A549 (cell line): ENCODE results near the gene RPRD1A. TPM values are rescaled to one million over a fixed set of nuclear protein-coding genes. Genes with fewer than 3 reads are reported as not detected.

Source experiments
- ATAC-seq, 2 experiments: fragments of 200-7000 bp in 1 of 2; fragments of >200 bp in 1 of 2; cut with Nextera tagmentation in 1 of 2; cut with Tn5 transposase in 1 of 2; 3 replicates each; pipeline versions ENCODE4 v1.8.0 to v1.9.1; 2018 to 2020; ENCODE audit warnings: mild to moderate bottlenecking in 1 of 2, moderate library complexity in 1 of 2
- CTCF ChIA-PET: fragments of 300-600 bp; sonication (Branson Sonifier 250); formaldehyde crosslinking; extraction: SDS; loops from one replicate; lab custom pipeline; 2021; ENCODE audit warnings: antibody characterized with exemption, inconsistent platforms; lab: Yijun Ruan, JAX
- POLR2A ChIA-PET: fragments of 350-600 bp; formaldehyde crosslinking; extraction: SDS; loops from one replicate; lab custom pipeline; 2021; ENCODE audit warnings: antibody characterized with exemption, inconsistent platforms; lab: Yijun Ruan, JAX
- DNase-seq, 2 experiments: peaks; one replicate each; pipeline versions ENCODE4 v3.0.0 to v3.0.0-alpha.2; 2011 to 2016; ENCODE audit warnings: low read depth in 1 of 2, low spot score in 1 of 2
- FAIRE-seq: peaks from 2 replicates; lab custom pipeline; 2011; peaks lifted over from hg19 to GRCh38; lab: Jason Lieb, UNC
- H3K27ac ChIP-seq, 2 experiments: fragments of >200 bp; sonication (Bioruptor Twin); formaldehyde crosslinking; 3 replicates each; pipeline ENCODE4 v1.5.1; 2016 to 2017
- H3K4me1 ChIP-seq: fragments of >200 bp; sonication (Bioruptor Twin); formaldehyde crosslinking; 3 replicates; pipeline ENCODE4 v1.6.1; 2016
- H3K4me2 ChIP-seq: fragments of >200 bp; sonication (Bioruptor Twin); formaldehyde crosslinking; 3 replicates; pipeline ENCODE4 v1.6.1; 2016
- H3K4me3 ChIP-seq: fragments of >200 bp; sonication (Bioruptor Twin); formaldehyde crosslinking; 3 replicates; pipeline ENCODE4 v1.5.1; 2016
- H3K9me3 ChIP-seq: fragments of >200 bp; sonication (Bioruptor Twin); formaldehyde crosslinking; 3 replicates; pipeline ENCODE4 v1.6.1; 2016
- CBX8 ChIP-seq: fragments of 200-600 bp; sonication (generic); IDR thresholded peaks from 2 replicates; pipeline ENCODE4 v1.6.1; 2016
- CHD2 ChIP-seq: fragments of 150-350 bp; IDR thresholded peaks from 2 replicates; pipeline ENCODE4 v1.6.1; 2014; ENCODE audit warnings: low read length; ENCODE audit not compliant: partially characterized antibody
- E2F6 ChIP-seq: IDR thresholded peaks from 2 replicates; pipeline ENCODE4 v1.6.1; 2012; ENCODE audit warnings: low read depth, borderline replicate concordance
- EHF ChIP-seq: fragments of 250-450 bp; sonication (Bioruptor Pico); IDR thresholded peaks from 2 replicates; pipeline ENCODE4 v1.5.0; 2020; ENCODE audit warnings: mild to moderate bottlenecking
- EHMT2 ChIP-seq: fragments of 200-600 bp; sonication (generic); IDR thresholded peaks from 2 replicates; pipeline ENCODE4 v1.6.1; 2016; ENCODE audit warnings: antibody characterized with exemption, low read depth, mild to moderate bottlenecking, moderate library complexity
- ESRRA ChIP-seq: fragments of 150-350 bp; IDR thresholded peaks from 2 replicates; pipeline ENCODE4 v1.6.1; 2014; ENCODE audit warnings: mild to moderate bottlenecking, low read length, borderline replicate concordance
- FOSL2 ChIP-seq, 2 experiments: fragments of 450-650 bp in 1 of 2; fragments of >200 bp in 1 of 2; sonication (Bioruptor Twin) in 1 of 2; formaldehyde crosslinking; IDR thresholded peaks; 2 replicates each; pipeline versions ENCODE4 v1.5.0 to v1.6.1; 2016 to 2020; ENCODE audit warnings: mild to moderate bottlenecking in 1 of 2, moderate library complexity in 1 of 2
- FOXS1 ChIP-seq: fragments of 250-450 bp; sonication (Bioruptor Pico); IDR thresholded peaks from 2 replicates; pipeline ENCODE4 v1.5.0; 2020; ENCODE audit warnings: mild to moderate bottlenecking, moderate library complexity
- HOXB13 ChIP-seq: fragments of 250-450 bp; sonication (Bioruptor Pico); IDR thresholded peaks from 2 replicates; pipeline ENCODE4 v1.5.0; 2020; ENCODE audit warnings: low read depth, mild to moderate bottlenecking, moderate library complexity
- HOXB5 ChIP-seq: fragments of 250-450 bp; sonication (Bioruptor Pico); IDR thresholded peaks from 2 replicates; pipeline ENCODE4 v1.5.0; 2020; ENCODE audit warnings: mild to moderate bottlenecking, moderate library complexity
- JUN ChIP-seq, 2 experiments: fragments of >200 bp; sonication (Bioruptor Twin); formaldehyde crosslinking; IDR thresholded peaks; 2 replicates in 1 of 2; 3 replicates in 1 of 2; pipeline ENCODE4 v1.6.1; 2016 to 2017
- MAFK ChIP-seq: fragments of 450-650 bp; IDR thresholded peaks from 2 replicates; pipeline ENCODE4 v1.6.1; 2014; ENCODE audit not compliant: partially characterized antibody
- MAX ChIP-seq: IDR thresholded peaks from 2 replicates; pipeline ENCODE4 v1.6.1; 2012
- MAZ ChIP-seq: fragments of 150-350 bp; IDR thresholded peaks from 2 replicates; pipeline ENCODE4 v1.6.1; 2014; ENCODE audit warnings: antibody characterized with exemption, low read depth, low read length, borderline replicate concordance
- MYC ChIP-seq: IDR thresholded peaks from 2 replicates; pipeline ENCODE4 v1.6.1; 2012; ENCODE audit warnings: mild to moderate bottlenecking, inconsistent platforms, low read length, improper control_type of control experiment, borderline replicate concordance
- POLR2A ChIP-seq: IDR thresholded peaks from 2 replicates; pipeline ENCODE4 v1.6.1; 2012; ENCODE audit warnings: mild to moderate bottlenecking, low read length
- POLR2AphosphoS2 ChIP-seq: conservative IDR thresholded peaks from 2 replicates; pipeline ENCODE4 v1.6.1; 2012; ENCODE audit warnings: low read length, improper control_type of control experiment, inconsistent platforms
- RARB ChIP-seq: fragments of 250-450 bp; sonication (Bioruptor Pico); IDR thresholded peaks from 2 replicates; pipeline ENCODE4 v1.8.0; 2021; ENCODE audit warnings: mild to moderate bottlenecking, moderate library complexity
- RCOR1 ChIP-seq: fragments of 150-350 bp; IDR thresholded peaks from 2 replicates; pipeline ENCODE4 v1.6.1; 2014; ENCODE audit warnings: antibody characterized with exemption, low read length, low read depth
- TP53 ChIP-seq: fragments of 250-450 bp; sonication (Bioruptor Pico); IDR thresholded peaks from 2 replicates; pipeline ENCODE4 v1.5.0; 2021; ENCODE audit warnings: mild to moderate bottlenecking, moderate library complexity
- USF2 ChIP-seq: fragments of 450-650 bp; IDR thresholded peaks from 2 replicates; pipeline ENCODE4 v1.6.1; 2014; ENCODE audit warnings: antibody characterized with exemption
- ZNF302 ChIP-seq: fragments of 250-450 bp; sonication (Bioruptor Pico); IDR thresholded peaks from 2 replicates; pipeline ENCODE4 v1.9.0; 2021; ENCODE audit warnings: inconsistent platforms, mild to moderate bottlenecking, moderate library complexity
- WGBS: methylation state at CpG from one replicate; pipeline ENCODE4 v1.1.6; 2017; ENCODE audit errors: missing lambda C conversion rate; 5-methylcytosine and 5-hydroxymethylcytosine counted together
- polyA plus RNA-seq, 4 experiments: library from polyadenylated mRNA; depleted of rRNA in 3 of 4; stranded (reverse); fragments of >200 nt; fragmentation: RNase III in 1 of 4; extraction: RNeasy Plus Mini Kit Qiagen cat#74134 plus additional on column Dnase treatment in 1 of 4; gene quantifications; 2 replicates in 3 of 4; 3 replicates in 1 of 4; pipeline ENCODE4 v1.2.3, GENCODE V29; 2011 to 2017
- TF ChIP-seq, protein P1 (sequence below): fragments of 200-600 bp; sonication (generic); IDR thresholded peaks from 2 replicates; pipeline ENCODE4 v1.6.1; 2016; ENCODE audit warnings: antibody characterized with exemption, mild to moderate bottlenecking, moderate library complexity

The RPRD1A gene
- polyA plus RNA-seq, 2 of the 4 experiments (the other 2 are of a cell fraction): 25.8 to 58.2 TPM

DNA sequence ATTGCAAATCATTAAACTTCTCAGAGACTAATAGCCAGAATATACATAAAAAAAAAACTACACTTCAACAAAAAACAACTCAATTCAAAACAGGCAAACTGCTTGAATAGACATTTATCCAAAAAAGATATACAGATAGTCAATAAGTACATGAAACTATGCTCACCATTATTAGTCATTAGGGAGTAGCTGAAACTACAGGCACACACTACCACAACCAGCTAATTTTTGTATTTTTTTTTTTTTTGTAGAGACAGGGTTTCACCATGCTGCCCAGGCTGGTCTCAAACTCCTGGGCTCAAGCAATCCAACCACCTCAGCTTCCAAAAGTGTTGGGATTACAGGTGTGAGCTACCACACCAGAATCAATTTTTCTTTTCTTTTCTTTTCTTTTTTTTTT is 16.9 kb downstream of the RPRD1A start:
- Histone ChIP-seq H3K4me3 (no peak overlapping the region), H3K9me3 (peaks cover 8% of the 10 kb centered on the region; the same call in 2 of the 3 replicates), H3K4me2 (no peak overlapping the region), H3K4me1 (no peaks in the 10 kb centered on the region), H3K27ac (no peak overlapping the region)
- FAIRE-seq: no peak
- POLR2A ChIA-PET: no interaction called here
- CTCF ChIA-PET: interaction anchor here (0.6 kb wide), 1 partner anchor 36 kb away, joined by 3 read pairs; no protein-coding TSS in a partner anchor
- no peak for ATAC-seq
- no peak for DNase-seq
- no peak for TF ChIP-seq EHF (CRISPR knock-in tag)
- no peak for TF ChIP-seq USF2
- TF ChIP-seq FOXS1 (CRISPR knock-in tag): no peak
- no peak for TF ChIP-seq MAX
- TF ChIP-seq RCOR1: no peak
- TF ChIP-seq, all 56 proteins: peak for 0

DNA sequence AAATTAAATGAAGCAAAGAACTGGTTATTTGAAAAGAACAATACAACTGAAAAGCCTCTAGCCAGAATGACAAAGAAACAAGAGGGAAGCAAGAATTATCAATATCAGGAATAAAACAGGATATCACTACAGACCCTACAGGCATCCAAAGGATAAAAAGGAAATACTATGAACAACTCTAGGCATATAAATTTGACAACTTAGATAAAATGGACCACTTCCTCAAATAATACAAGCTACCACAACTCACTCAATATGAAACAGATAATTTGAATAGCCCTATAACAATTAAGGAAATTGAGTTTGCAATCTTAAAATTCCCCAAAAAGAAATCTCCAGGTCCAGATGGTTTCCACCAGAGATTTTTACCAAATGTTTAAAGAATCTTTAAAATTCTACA is 19.8 kb downstream of the RPRD1A start:
- Histone ChIP-seq H3K4me1 (no peaks in the 10 kb centered on the region), H3K27ac (no peak overlapping the region), H3K4me2 (no peak overlapping the region), H3K4me3 (no peak overlapping the region), H3K9me3 (peaks cover 6% of the 10 kb centered on the region; the same call in 2 of the 3 replicates)
- POLR2A ChIA-PET: no interaction called here
- FAIRE-seq: no peak
- TF ChIP-seq HOXB13 (CRISPR knock-in tag) (no peak), ESRRA (no peak), JUN (IDR thresholded peaks at IDR 0.05) (no peak), HOXB5 (CRISPR knock-in tag) (no peak)
- ATAC-seq: no peak
- DNase-seq: no peak
- CTCF ChIA-PET: interaction anchor here (0.6 kb wide), 1 partner anchor 62 kb away, joined by 3 read pairs; no protein-coding TSS in a partner anchor

GRCh38 chr18:36046898-36047297 is 20.5 kb downstream of the RPRD1A start:
- FAIRE-seq (no peak), ATAC-seq (no peak), DNase-seq (no peak)
- Histone ChIP-seq H3K9me3 (peaks cover 4% of the 10 kb centered on the region; the same call in 2 of the 3 replicates), H3K4me3 (no peak overlapping the region), H3K4me2 (no peak overlapping the region), H3K27ac (no peak overlapping the region), H3K4me1 (no peaks in the 10 kb centered on the region)
- WGBS: 92% methylated on average over 3 of the region's 3 CpGs
- POLR2A ChIA-PET: no interaction called here
- TF ChIP-seq MYC (no peak), POLR2AphosphoS2 (no peak), E2F6 (no peak)
- CTCF ChIA-PET: no interaction called here

- ATAC-seq (no peak), FAIRE-seq (no peak), DNase-seq (no peak)
- 86% methylated on average over 3 of the region's 3 CpGs for WGBS
- Histone ChIP-seq H3K9me3 (no peaks in the 10 kb centered on the region), H3K4me3 (no peak overlapping the region), H3K4me1 (no peaks in the 10 kb centered on the region), H3K27ac (no peak overlapping the region), H3K4me2 (no peak overlapping the region)
- ChIA-PET CTCF (no interaction called here), POLR2A (no interaction called here)
- TF ChIP-seq ZNF302 (no peak), CBX8 (no peak), POLR2A (no peak), CHD2 (no peak), RARB (CRISPR knock-in tag) (no peak), MAZ (no peak), USF2 (no peak), MAFK (no peak), TP53 (no peak), FOSL2 (IDR thresholded peaks at IDR 0.05) (no peak), FOSL2 (CRISPR knock-in tag; IDR thresholded peaks at IDR 0.05) (no peak), EHMT2 (no peak), HOXB13 (CRISPR knock-in tag) (no peak), RCOR1 (no peak)
- TF ChIP-seq, protein P1, sequence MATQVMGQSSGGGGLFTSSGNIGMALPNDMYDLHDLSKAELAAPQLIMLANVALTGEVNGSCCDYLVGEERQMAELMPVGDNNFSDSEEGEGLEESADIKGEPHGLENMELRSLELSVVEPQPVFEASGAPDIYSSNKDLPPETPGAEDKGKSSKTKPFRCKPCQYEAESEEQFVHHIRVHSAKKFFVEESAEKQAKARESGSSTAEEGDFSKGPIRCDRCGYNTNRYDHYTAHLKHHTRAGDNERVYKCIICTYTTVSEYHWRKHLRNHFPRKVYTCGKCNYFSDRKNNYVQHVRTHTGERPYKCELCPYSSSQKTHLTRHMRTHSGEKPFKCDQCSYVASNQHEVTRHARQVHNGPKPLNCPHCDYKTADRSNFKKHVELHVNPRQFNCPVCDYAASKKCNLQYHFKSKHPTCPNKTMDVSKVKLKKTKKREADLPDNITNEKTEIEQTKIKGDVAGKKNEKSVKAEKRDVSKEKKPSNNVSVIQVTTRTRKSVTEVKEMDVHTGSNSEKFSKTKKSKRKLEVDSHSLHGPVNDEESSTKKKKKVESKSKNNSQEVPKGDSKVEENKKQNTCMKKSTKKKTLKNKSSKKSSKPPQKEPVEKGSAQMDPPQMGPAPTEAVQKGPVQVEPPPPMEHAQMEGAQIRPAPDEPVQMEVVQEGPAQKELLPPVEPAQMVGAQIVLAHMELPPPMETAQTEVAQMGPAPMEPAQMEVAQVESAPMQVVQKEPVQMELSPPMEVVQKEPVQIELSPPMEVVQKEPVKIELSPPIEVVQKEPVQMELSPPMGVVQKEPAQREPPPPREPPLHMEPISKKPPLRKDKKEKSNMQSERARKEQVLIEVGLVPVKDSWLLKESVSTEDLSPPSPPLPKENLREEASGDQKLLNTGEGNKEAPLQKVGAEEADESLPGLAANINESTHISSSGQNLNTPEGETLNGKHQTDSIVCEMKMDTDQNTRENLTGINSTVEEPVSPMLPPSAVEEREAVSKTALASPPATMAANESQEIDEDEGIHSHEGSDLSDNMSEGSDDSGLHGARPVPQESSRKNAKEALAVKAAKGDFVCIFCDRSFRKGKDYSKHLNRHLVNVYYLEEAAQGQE: no peak
Observed at GRCh38 chr18:36045241-36045991, 21.9 kb downstream of the RPRD1A start.
